ENCODE results near the gene LSM14B.

Gene LSM14B

GRCh38 chr20:62101078-62101477, 21.2 kb upstream of the LSM14B start:
- TF ChIP-seq CTCF (conservative IDR thresholded peaks at IDR 0.05; ENCODE audit: control insufficient read depth, insufficient read depth, low read depth, low read length), result no peak
- DNase-seq (ENCODE audit: low read depth), result no peak
- no peak overlapping the region for H3K4me3 ChIP-seq (ENCODE audit: control insufficient read depth, low read depth, low read length)

GRCh38 chr20:62103508-62104233, 18.6 kb upstream of the LSM14B start:
- no peak for TF ChIP-seq CTCF (conservative IDR thresholded peaks at IDR 0.05; ENCODE audit: control insufficient read depth, insufficient read depth, low read depth, low read length)
- H3K4me3 ChIP-seq (ENCODE audit: control insufficient read depth, low read depth, low read length), result no peak overlapping the region
- DNase-seq (ENCODE audit: low read depth), result no peak

- H3K4me3 ChIP-seq (ENCODE audit: control insufficient read depth, low read depth, low read length), result no peak overlapping the region
- no peak for TF ChIP-seq CTCF (conservative IDR thresholded peaks at IDR 0.05; ENCODE audit: control insufficient read depth, insufficient read depth, low read depth, low read length)
- no peak for DNase-seq (ENCODE audit: low read depth)
Measured at GRCh38 chr20:62104234-62104789, 18.0 kb upstream of the LSM14B start.

GRCh38 chr20:62104791-62105345, 17.4 kb upstream of the LSM14B start:
- TF ChIP-seq CTCF (conservative IDR thresholded peaks at IDR 0.05; ENCODE audit: control insufficient read depth, insufficient read depth, low read depth, low read length), result no peak
- DNase-seq (ENCODE audit: low read depth), result peak; percentile 58
- no peak overlapping the region for H3K4me3 ChIP-seq (ENCODE audit: control insufficient read depth, low read depth, low read length)

GRCh38 chr20:62105592-62105991, 16.7 kb upstream of the LSM14B start:
- DNase-seq (ENCODE audit: low read depth), result no peak
- no peak overlapping the region for H3K4me3 ChIP-seq (ENCODE audit: control insufficient read depth, low read depth, low read length)
- no peak for TF ChIP-seq CTCF (conservative IDR thresholded peaks at IDR 0.05; ENCODE audit: control insufficient read depth, insufficient read depth, low read depth, low read length)

GRCh38 chr20:62111148-62111547, 11.1 kb upstream of the LSM14B start:
- no peak for DNase-seq (ENCODE audit: low read depth)
- H3K4me3 ChIP-seq (ENCODE audit: control insufficient read depth, low read depth, low read length), result no peak overlapping the region
- TF ChIP-seq CTCF (conservative IDR thresholded peaks at IDR 0.05; ENCODE audit: control insufficient read depth, insufficient read depth, low read depth, low read length), result no peak

All from fibroblast of mammary gland (primary cell).